Measurements from ENCODE around the gene ADAM10. TPM values are rescaled to one million over a fixed set of nuclear protein-coding genes. Genes with fewer than 3 reads are reported as not detected.
"Not testable (repeated sequence)": the region's sequence is repeated elsewhere in the genome, so short reads cannot be mapped to it uniquely, and the experiment has no call there.

ADAM10 gene
- polyA plus RNA-seq, 1 of the 3 experiments (the other 2 are of a cell fraction) = 83.5 TPM

DNA sequence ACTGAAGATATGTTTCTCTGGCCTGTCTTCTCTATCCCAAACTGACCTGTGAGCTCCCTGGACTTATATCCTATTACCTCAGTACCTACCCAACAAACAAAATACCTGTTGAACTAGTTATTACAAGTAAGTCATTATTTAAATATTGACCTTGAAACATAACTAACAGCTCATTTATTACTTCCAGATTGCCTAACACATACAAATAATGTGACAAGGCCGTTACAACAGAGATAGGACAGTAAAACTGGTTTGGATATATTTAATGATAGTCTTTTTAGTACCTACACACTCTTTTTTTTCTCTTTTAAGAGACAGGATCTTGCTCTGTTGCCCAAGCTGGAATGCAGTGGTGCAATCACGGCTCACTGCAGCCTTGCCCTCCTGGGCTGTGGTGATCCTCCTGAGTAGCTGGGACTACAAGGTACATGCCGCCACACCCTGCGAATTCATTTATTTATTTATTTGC lies 145.0 kb downstream of the ADAM10 start:
- no peak overlapping the region for H2AFZ ChIP-seq (ENCODE audit: low read depth)
- ChIA-PET POLR2A (no interaction called here), CTCF (no interaction called here)
- H3K4me2 ChIP-seq = no peak overlapping the region
- DNase-seq = no peak
- no peaks in the 10 kb centered on the region for H3K27me3 ChIP-seq (ENCODE audit: insufficient read depth)
- no peaks in the 10 kb centered on the region for H3K9me2 ChIP-seq
- no peaks in the 10 kb centered on the region for H3K9me3 ChIP-seq
- no peaks in the 10 kb centered on the region for H3K4me1 ChIP-seq (ENCODE audit: control insufficient read depth in 1 of 2, insufficient read depth in 2 of 2, low read depth in 1 of 2, low read length in 1 of 2)
- TF ChIP-seq RCOR1 (IDR thresholded peaks at IDR 0.05; ENCODE audit: low read length) (no peak), FOXM1 (IDR thresholded peaks at IDR 0.05; ENCODE audit: low read depth) (no peak), RFX5 (IDR thresholded peaks at IDR 0.05; ENCODE audit: low read length) (no peak), MEF2A (IDR thresholded peaks at IDR 0.05; ENCODE audit: borderline replicate concordance, low read depth) (no peak), GABPA (IDR thresholded peaks at IDR 0.05; ENCODE audit: low read depth) (no peak), RAD21 (IDR thresholded peaks at IDR 0.05; ENCODE audit: low read length) (no peak), ELF1 (IDR thresholded peaks at IDR 0.05) (no peak), GATA2 (CRISPR knock-in tag; IDR thresholded peaks at IDR 0.05) (no peak), CHD2 (IDR thresholded peaks at IDR 0.05; ENCODE audit: low read length, partially characterized antibody) (no peak), JUND (IDR thresholded peaks at IDR 0.05) (no peak)
- TF ChIP-seq, protein P1, sequence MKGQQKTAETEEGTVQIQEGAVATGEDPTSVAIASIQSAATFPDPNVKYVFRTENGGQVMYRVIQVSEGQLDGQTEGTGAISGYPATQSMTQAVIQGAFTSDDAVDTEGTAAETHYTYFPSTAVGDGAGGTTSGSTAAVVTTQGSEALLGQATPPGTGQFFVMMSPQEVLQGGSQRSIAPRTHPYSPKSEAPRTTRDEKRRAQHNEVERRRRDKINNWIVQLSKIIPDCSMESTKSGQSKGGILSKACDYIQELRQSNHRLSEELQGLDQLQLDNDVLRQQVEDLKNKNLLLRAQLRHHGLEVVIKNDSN (IDR thresholded peaks at IDR 0.05; ENCODE audit: borderline replicate concordance, low read depth) = no peak
- TF ChIP-seq, protein P2, sequence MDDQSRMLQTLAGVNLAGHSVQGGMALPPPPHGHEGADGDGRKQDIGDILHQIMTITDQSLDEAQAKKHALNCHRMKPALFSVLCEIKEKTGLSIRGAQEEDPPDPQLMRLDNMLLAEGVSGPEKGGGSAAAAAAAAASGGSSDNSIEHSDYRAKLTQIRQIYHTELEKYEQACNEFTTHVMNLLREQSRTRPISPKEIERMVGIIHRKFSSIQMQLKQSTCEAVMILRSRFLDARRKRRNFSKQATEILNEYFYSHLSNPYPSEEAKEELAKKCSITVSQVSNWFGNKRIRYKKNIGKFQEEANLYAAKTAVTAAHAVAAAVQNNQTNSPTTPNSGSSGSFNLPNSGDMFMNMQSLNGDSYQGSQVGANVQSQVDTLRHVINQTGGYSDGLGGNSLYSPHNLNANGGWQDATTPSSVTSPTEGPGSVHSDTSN (IDR thresholded peaks at IDR 0.05) = no peak
- H3K4me3 ChIP-seq (ENCODE audit: low read depth in 2 of 2, low read length in 1 of 2) = no peak overlapping the region
- WGBS (ENCODE audit: low lambda C conversion rate) = 93% methylated on average over 4 of the region's 4 CpGs
- no peak overlapping the region for H3K27ac ChIP-seq (ENCODE audit: low read depth in 2 of 2, low read length in 1 of 2)
- peaks cover 4% of the 10 kb centered on the region for H3F3A ChIP-seq (replicated peaks; ENCODE audit: insufficient read depth)
- H4K20me1 ChIP-seq (ENCODE audit: insufficient read depth) = no peaks in the 10 kb centered on the region
- H3K79me2 ChIP-seq (ENCODE audit: insufficient read depth) = no peaks in the 10 kb centered on the region
- peaks cover 21 to 37% of the 10 kb centered on the region in 2 experiments for H3K36me3 ChIP-seq (replicated peaks in 1 of 2; ENCODE audit: control insufficient read depth in 1 of 2, insufficient read depth in 2 of 2, low read length in 1 of 2)
- no peak overlapping the region for H3K9ac ChIP-seq

GRCh38 chr15:58603927-58604326 lies 145.6 kb downstream of the ADAM10 start:
- H3K4me3 ChIP-seq (ENCODE audit: low read depth in 2 of 2, low read length in 1 of 2); POLR2A ChIA-PET; H3K9me2 ChIP-seq; H3K9me3 ChIP-seq; H3K4me1 ChIP-seq (ENCODE audit: control insufficient read depth in 1 of 2, insufficient read depth in 2 of 2, low read depth in 1 of 2, low read length in 1 of 2); H4K20me1 ChIP-seq (ENCODE audit: insufficient read depth); H3K27ac ChIP-seq (ENCODE audit: low read depth in 2 of 2, low read length in 1 of 2); H3F3A ChIP-seq (replicated peaks; ENCODE audit: insufficient read depth); H3K9ac ChIP-seq; CTCF ChIA-PET; H3K27me3 ChIP-seq (ENCODE audit: insufficient read depth); H2AFZ ChIP-seq (ENCODE audit: low read depth); H3K79me2 ChIP-seq (ENCODE audit: insufficient read depth); DNase-seq; H3K4me2 ChIP-seq: not testable (repeated sequence)
- H3K36me3 ChIP-seq (replicated peaks in 1 of 2; ENCODE audit: control insufficient read depth in 1 of 2, insufficient read depth in 2 of 2, low read length in 1 of 2) = peaks cover 18 to 36% of the 10 kb centered on the region in 2 experiments
- WGBS (ENCODE audit: low lambda C conversion rate) = 96% methylated on average over 8 of the region's 8 CpGs

GRCh38 chr15:58602823-58603222 lies 146.7 kb downstream of the ADAM10 start:
- H4K20me1 ChIP-seq (ENCODE audit: insufficient read depth) = no peaks in the 10 kb centered on the region
- H3K27ac ChIP-seq (ENCODE audit: low read depth in 2 of 2, low read length in 1 of 2) = no peak overlapping the region
- H3F3A ChIP-seq (replicated peaks; ENCODE audit: insufficient read depth) = peaks cover 4% of the 10 kb centered on the region
- no peaks in the 10 kb centered on the region; a peak in 1 of 4 replicates for H3K4me1 ChIP-seq (ENCODE audit: control insufficient read depth in 1 of 2, insufficient read depth in 2 of 2, low read depth in 1 of 2, low read length in 1 of 2)
- H3K9me2 ChIP-seq = no peaks in the 10 kb centered on the region
- H3K4me3 ChIP-seq (ENCODE audit: low read depth in 2 of 2, low read length in 1 of 2) = no peak overlapping the region
- H2AFZ ChIP-seq (ENCODE audit: low read depth) = no peak overlapping the region
- no peak for DNase-seq
- CTCF ChIA-PET = interaction anchor here (0.5 kb wide), 1 partner anchor 39 kb away, joined by 3 read pairs; no protein-coding TSS in a partner anchor
- H3K9ac ChIP-seq = no peak overlapping the region
- POLR2A ChIA-PET = no interaction called here
- no peaks in the 10 kb centered on the region for H3K9me3 ChIP-seq
- H3K4me2 ChIP-seq = no peak overlapping the region
- H3K27me3 ChIP-seq (ENCODE audit: insufficient read depth) = no peaks in the 10 kb centered on the region
- H3K79me2 ChIP-seq (ENCODE audit: insufficient read depth) = no peaks in the 10 kb centered on the region
- H3K36me3 ChIP-seq (replicated peaks in 1 of 2; ENCODE audit: control insufficient read depth in 1 of 2, insufficient read depth in 2 of 2, low read length in 1 of 2) = peaks cover 15 to 39% of the 10 kb centered on the region in 2 experiments
- 66% methylated on average over 2 of the region's 2 CpGs for WGBS (ENCODE audit: low lambda C conversion rate)
- TF ChIP-seq ELF1 (IDR thresholded peaks at IDR 0.05) (no peak), RFX5 (IDR thresholded peaks at IDR 0.05; ENCODE audit: low read length) (no peak), YY1 (IDR thresholded peaks at IDR 0.05; ENCODE audit: low read depth) (no peak), SIN3A (IDR thresholded peaks at IDR 0.05; ENCODE audit: borderline replicate concordance, low read depth, low read length) (no peak), RCOR1 (IDR thresholded peaks at IDR 0.05; ENCODE audit: low read length) (no peak), TEAD4 (IDR thresholded peaks at IDR 0.05; ENCODE audit: borderline replicate concordance, insufficient read depth) (no peak), POLR2AphosphoS5 (IDR thresholded peaks at IDR 0.05; ENCODE audit: low read depth, low read length) (no peak), SMC3 (IDR thresholded peaks at IDR 0.05; ENCODE audit: low read depth, low read length) (no peak)
- TF ChIP-seq, protein P3, sequence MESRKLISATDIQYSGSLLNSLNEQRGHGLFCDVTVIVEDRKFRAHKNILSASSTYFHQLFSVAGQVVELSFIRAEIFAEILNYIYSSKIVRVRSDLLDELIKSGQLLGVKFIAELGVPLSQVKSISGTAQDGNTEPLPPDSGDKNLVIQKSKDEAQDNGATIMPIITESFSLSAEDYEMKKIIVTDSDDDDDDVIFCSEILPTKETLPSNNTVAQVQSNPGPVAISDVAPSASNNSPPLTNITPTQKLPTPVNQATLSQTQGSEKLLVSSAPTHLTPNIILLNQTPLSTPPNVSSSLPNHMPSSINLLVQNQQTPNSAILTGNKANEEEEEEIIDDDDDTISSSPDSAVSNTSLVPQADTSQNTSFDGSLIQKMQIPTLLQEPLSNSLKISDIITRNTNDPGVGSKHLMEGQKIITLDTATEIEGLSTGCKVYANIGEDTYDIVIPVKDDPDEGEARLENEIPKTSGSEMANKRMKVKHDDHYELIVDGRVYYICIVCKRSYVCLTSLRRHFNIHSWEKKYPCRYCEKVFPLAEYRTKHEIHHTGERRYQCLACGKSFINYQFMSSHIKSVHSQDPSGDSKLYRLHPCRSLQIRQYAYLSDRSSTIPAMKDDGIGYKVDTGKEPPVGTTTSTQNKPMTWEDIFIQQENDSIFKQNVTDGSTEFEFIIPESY (IDR thresholded peaks at IDR 0.05; ENCODE audit: borderline replicate concordance, low read depth) = no peak
- TF ChIP-seq, protein P1 (IDR thresholded peaks at IDR 0.05; ENCODE audit: borderline replicate concordance, low read depth) = no peak
- TF ChIP-seq, protein P2 (IDR thresholded peaks at IDR 0.05) = no peak

Data from SK-N-SH (cell line).